Measurements from ENCODE around the gene GLP1R. TPM values are rescaled to one million over a fixed set of nuclear protein-coding genes. Genes with fewer than 3 reads are reported as not detected.

Gene GLP1R
- total RNA-seq, 1 donor from 2014 or later, result not detected

DNA sequence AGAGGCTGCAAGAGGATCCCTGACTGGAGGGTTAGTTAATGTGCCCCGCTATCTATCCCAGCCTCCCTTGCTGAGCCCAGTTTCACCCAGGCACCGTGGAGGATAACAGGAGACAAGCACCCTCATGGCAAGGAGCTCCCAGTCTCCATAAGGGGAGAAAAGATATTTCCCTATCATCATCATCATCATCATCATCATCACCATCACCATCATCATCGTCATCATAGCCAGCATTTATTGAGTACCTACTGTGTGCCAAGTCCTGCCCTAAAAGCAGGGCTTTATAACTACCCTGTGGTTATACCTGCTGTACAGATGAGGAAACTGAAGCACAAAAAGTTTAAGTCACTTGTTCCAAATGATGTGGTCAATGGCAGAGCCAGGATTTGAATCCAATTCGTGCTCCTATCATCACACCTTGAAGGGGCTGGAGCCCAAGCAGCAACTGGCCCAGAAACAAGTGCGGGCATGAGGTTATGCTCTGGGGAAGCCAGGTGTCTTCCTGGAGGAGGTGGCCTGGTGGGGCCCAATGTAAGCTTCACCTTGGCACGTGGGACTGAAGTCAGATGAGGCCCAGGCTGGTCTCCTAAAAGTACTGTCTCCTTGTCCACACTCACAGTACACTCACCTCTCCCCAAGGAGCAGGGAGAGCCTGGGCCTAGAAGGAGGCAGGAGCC, 10.0 kb downstream of the GLP1R start:
- Mint-ChIP-seq H3K4me3 (ENCODE audit: unreplicated experiment) (no peak overlapping the region), H3K36me3 (ENCODE audit: unreplicated experiment) (no peaks in the 10 kb centered on the region), H3K27ac (ENCODE audit: unreplicated experiment) (no peak overlapping the region), H3K27me3 (ENCODE audit: unreplicated experiment) (peaks cover 3% of the 10 kb centered on the region), H3K9me3 (ENCODE audit: unreplicated experiment) (no peaks in the 10 kb centered on the region), H3K4me1 (ENCODE audit: unreplicated experiment) (no peaks in the 10 kb centered on the region)
- no peak for DNase-seq (ENCODE audit: extremely low spot score, unreplicated experiment)
- TF ChIP-seq CTCF (IDR thresholded peaks at IDR 0.05), result no peak

- no peak for TF ChIP-seq CTCF (IDR thresholded peaks at IDR 0.05)
- no peak for DNase-seq (ENCODE audit: extremely low spot score, unreplicated experiment)
- Mint-ChIP-seq H3K4me1 (ENCODE audit: unreplicated experiment) (no peaks in the 10 kb centered on the region), H3K27ac (ENCODE audit: unreplicated experiment) (no peak overlapping the region), H3K27me3 (ENCODE audit: unreplicated experiment) (peaks cover 7% of the 10 kb centered on the region), H3K36me3 (ENCODE audit: unreplicated experiment) (no peaks in the 10 kb centered on the region), H3K9me3 (ENCODE audit: unreplicated experiment) (no peaks in the 10 kb centered on the region), H3K4me3 (ENCODE audit: unreplicated experiment) (no peak overlapping the region)
Measured at GRCh38 chr6:39059496-39060310, 11.1 kb downstream of the GLP1R start.

DNA sequence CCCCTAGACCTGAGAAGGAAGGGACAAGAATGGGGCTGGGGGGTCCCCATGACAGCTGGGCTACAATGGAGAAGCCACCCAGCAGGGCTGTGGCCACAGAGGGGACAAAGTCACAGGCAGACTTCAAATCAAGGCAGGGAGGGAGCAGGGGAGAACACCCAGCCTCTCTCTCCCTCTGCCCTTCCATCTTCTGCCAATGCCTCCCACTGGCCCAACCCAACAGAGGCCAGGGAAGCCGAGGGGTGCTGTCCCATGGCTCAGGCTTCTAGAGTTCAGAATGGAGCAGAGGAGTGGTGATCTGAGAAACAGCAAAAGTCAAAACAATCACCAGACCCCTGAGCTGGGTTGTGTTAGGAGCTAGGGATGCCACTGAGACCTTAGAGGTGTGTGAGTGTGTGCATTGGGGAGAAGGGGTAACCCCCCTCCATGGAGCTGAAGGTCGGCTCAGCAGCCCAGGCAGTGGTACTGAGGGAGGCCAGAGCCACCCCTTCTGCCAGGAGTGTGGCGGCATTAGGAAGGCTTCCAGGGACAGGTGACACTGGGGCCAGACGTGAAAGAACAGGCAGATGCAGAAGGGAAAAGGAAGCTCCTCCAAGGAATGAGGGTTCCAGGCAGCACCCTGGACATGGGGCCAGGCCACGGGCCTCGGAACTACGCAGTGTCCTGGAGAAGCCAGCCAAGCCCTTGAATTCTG, 12.0 kb downstream of the GLP1R start:
- no peak overlapping the region for H3K27ac Mint-ChIP-seq (ENCODE audit: unreplicated experiment)
- H3K36me3 Mint-ChIP-seq (ENCODE audit: unreplicated experiment), result no peaks in the 10 kb centered on the region
- DNase-seq (ENCODE audit: extremely low spot score, unreplicated experiment), result no peak
- H3K9me3 Mint-ChIP-seq (ENCODE audit: unreplicated experiment), result no peaks in the 10 kb centered on the region
- peaks cover 12% of the 10 kb centered on the region for H3K27me3 Mint-ChIP-seq (ENCODE audit: unreplicated experiment)
- H3K4me1 Mint-ChIP-seq (ENCODE audit: unreplicated experiment), result no peaks in the 10 kb centered on the region
- no peak overlapping the region for H3K4me3 Mint-ChIP-seq (ENCODE audit: unreplicated experiment)
- no peak for TF ChIP-seq CTCF (IDR thresholded peaks at IDR 0.05)

- Mint-ChIP-seq H3K4me3 (ENCODE audit: unreplicated experiment) (no peak overlapping the region), H3K27me3 (ENCODE audit: unreplicated experiment) (peaks cover 13% of the 10 kb centered on the region), H3K27ac (ENCODE audit: unreplicated experiment) (no peak overlapping the region), H3K9me3 (ENCODE audit: unreplicated experiment) (no peaks in the 10 kb centered on the region), H3K4me1 (ENCODE audit: unreplicated experiment) (no peaks in the 10 kb centered on the region), H3K36me3 (ENCODE audit: unreplicated experiment) (no peaks in the 10 kb centered on the region)
- TF ChIP-seq CTCF (IDR thresholded peaks at IDR 0.05), result no peak
- DNase-seq (ENCODE audit: extremely low spot score, unreplicated experiment), result no peak
Measured at GRCh38 chr6:39061182-39061581, 12.6 kb downstream of the GLP1R start.

GRCh38 chr6:39061588-39061987, 13.0 kb downstream of the GLP1R start:
- Mint-ChIP-seq H3K4me3 (ENCODE audit: unreplicated experiment) (no peak overlapping the region), H3K4me1 (ENCODE audit: unreplicated experiment) (no peaks in the 10 kb centered on the region), H3K9me3 (ENCODE audit: unreplicated experiment) (no peaks in the 10 kb centered on the region), H3K27me3 (ENCODE audit: unreplicated experiment) (peaks cover 17% of the 10 kb centered on the region), H3K27ac (ENCODE audit: unreplicated experiment) (no peak overlapping the region), H3K36me3 (ENCODE audit: unreplicated experiment) (no peaks in the 10 kb centered on the region)
- no peak for DNase-seq (ENCODE audit: extremely low spot score, unreplicated experiment)
- TF ChIP-seq CTCF (IDR thresholded peaks at IDR 0.05), result no peak

All from osteocyte (in vitro differentiated cells).